CD4-positive, alpha-beta T cell treated with Interleukin-6 for 4 hours (primary cell): ENCODE measurements around the gene KDM2B.
"Not testable (repeated sequence)": the region's sequence is repeated elsewhere in the genome, so short reads cannot be mapped to it uniquely, and the experiment has no call there.

Experiments used
- DNase-seq: peaks from one replicate; pipeline ENCODE4 v3.0.0-alpha.2; 2020; ENCODE audit warnings: mixed read lengths

Gene KDM2B

GRCh38 chr12:121427556-121428050, 153.2 kb downstream of the KDM2B start:
- no peak for DNase-seq

- DNase-seq, result no peak
Measured at GRCh38 chr12:121424624-121424975, 156.2 kb downstream of the KDM2B start.

- no peak for DNase-seq
Measured at GRCh38 chr12:121423682-121424623, 156.9 kb downstream of the KDM2B start.

GRCh38 chr12:121423253-121423652, 157.6 kb downstream of the KDM2B start:
- DNase-seq, result no peak

GRCh38 chr12:121420109-121420508, 160.7 kb downstream of the KDM2B start:
- no peak for DNase-seq

- DNase-seq, result no peak
Measured at GRCh38 chr12:121417847-121418246, 163.0 kb downstream of the KDM2B start.

GRCh38 chr12:121413917-121414316, 166.9 kb downstream of the KDM2B start:
- DNase-seq, result no peak

- no peak for DNase-seq
Measured at GRCh38 chr12:121405211-121405610, 175.6 kb downstream of the KDM2B start.

- no peak for DNase-seq
Measured at GRCh38 chr12:121404734-121405133, 176.1 kb downstream of the KDM2B start.

- DNase-seq, result no peak
Measured at GRCh38 chr12:121403721-121404120, 177.1 kb downstream of the KDM2B start.

GRCh38 chr12:121400332-121401139, 180.3 kb downstream of the KDM2B start:
- peak; percentile 65 for DNase-seq

GRCh38 chr12:121399391-121400331, 181.2 kb downstream of the KDM2B start, which contains the start of gene RNF34:
RNF34 (plus strand) TSS chr12:121400118; CDS start chr12:121400213, 95 bp downstream.
- peak; percentile 100 for DNase-seq

- DNase-seq, result no peak
Measured at GRCh38 chr12:121398355-121398754, 182.5 kb downstream of the KDM2B start.

- DNase-seq, result no peak
Measured at GRCh38 chr12:121397521-121397920, 183.3 kb downstream of the KDM2B start.

GRCh38 chr12:121392325-121392716, 188.5 kb downstream of the KDM2B start:
- no peak for DNase-seq

- DNase-seq, result peak; percentile 32
Measured at GRCh38 chr12:121391619-121392324, 189.1 kb downstream of the KDM2B start.

GRCh38 chr12:121390856-121391255, 190.0 kb downstream of the KDM2B start:
- DNase-seq, result no peak

GRCh38 chr12:121388421-121388981, 192.3 kb downstream of the KDM2B start:
- DNase-seq, result no peak

GRCh38 chr12:121384891-121385290, 195.9 kb downstream of the KDM2B start:
- DNase-seq, result not testable (repeated sequence)

GRCh38 chr12:121383601-121384021, 197.2 kb downstream of the KDM2B start:
- no peak for DNase-seq

- no peak for DNase-seq
Measured at GRCh38 chr12:121379945-121380344, 200.9 kb downstream of the KDM2B start.
